IPS-18c (cell line): ENCODE measurements around the gene OR2C3.
"Not testable (repeated sequence)": the region's sequence is repeated elsewhere in the genome, so short reads cannot be mapped to it uniquely, and the experiment has no call there.

Experiments used
- H3K4me3 ChIP-seq: 2 replicates; pipeline ENCODE4 v1.7.0; 2013; ENCODE audit warnings: low read depth, mild to moderate bottlenecking, low read length, moderate library complexity; ENCODE audit not compliant: insufficient read depth
- H3K9me3 ChIP-seq: one replicate; pipeline ENCODE4 v1.6.1; 2013; ENCODE audit warnings: mild to moderate bottlenecking, low read length, moderate library complexity; ENCODE audit not compliant: control insufficient read depth, insufficient read depth

Gene OR2C3

DNA sequence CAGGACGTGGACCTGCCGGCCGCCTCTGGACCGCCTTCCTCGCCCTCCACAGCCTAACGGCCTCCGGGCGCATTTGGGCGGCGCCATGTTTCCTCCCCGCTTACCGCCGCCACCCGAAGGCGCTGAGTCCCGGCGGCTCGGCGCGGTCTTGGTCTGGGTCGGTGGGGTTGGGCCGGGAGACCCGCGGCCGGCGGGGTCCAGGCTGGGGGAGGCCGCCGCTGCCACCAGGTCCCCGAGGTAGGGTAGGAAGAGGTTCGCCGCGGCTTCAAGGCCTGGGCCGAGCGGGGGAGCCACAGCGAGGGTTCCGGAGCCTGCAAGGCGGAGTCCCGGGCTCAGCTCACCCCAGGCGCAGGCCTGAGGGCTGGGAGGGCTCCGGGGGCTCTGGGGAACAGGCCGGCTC is 5.5 kb downstream of the OR2C3 start:
- no peaks in the 10 kb centered on the region for H3K9me3 ChIP-seq

DNA sequence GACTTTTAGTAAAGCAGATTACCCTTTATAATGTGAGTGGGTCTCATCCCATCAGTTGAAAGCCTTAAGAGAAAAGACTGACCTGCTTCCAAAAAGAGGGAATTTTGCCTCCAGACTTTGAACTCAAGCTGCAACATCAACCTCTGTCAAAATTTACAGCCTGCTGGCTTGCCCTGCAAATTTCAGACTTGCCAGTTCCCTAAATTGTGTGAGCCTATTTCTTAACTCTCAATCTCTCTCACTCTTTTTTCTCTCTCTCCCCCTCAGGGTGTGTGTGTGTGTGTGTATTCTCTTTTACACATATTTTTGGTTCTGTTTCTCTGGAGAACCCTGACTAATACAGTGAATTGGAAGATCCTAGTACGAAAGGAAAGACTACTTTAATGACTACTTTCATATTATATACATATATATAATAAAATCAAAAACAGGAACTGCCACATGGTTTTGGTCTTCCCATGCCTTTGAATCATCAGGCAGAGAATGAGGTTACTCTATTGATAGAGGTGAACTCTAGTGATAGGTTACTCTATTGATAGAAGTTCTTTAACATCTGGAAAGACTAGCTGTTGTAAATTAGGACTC is 6.4 kb downstream of the OR2C3 start:
- Histone ChIP-seq H3K4me3 (no peak overlapping the region), H3K9me3 (no peaks in the 10 kb centered on the region)

More for the DNA sequence above, 5.5 kb downstream of the OR2C3 start:
- H3K4me3 ChIP-seq, result no peak overlapping the region

DNA sequence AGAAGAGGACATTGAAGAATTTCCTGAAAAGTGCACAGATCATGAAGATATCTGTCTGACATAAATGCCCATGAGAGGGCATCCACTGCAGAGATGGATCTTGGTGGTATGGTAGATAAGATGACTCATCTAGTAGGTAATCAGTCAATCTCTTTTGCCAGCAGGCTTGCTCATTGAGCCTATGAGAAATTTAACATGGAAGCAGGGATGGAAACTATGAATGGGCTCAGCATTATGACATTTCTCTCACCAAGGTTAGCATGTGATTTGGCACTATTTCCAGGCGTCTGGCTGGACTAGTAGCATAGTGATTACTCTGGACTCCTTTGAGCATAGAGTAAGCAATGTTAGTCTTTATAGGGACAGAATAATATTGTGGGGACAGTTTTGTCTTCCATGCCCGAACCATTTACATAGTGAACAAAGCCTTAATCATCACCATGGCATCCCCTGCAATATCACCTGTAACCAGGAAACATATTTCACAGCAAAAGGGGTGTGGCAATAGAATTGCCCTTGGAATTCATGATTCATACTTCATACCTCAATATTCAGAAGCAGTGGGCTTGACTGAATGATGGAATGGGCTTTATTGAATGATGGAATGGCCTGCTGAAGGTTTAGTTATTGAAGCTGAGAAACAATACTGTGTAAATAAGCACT is 7.3 kb downstream of the OR2C3 start:
- H3K9me3 ChIP-seq, result no peaks in the 10 kb centered on the region
- H3K4me3 ChIP-seq, result no peak overlapping the region

DNA sequence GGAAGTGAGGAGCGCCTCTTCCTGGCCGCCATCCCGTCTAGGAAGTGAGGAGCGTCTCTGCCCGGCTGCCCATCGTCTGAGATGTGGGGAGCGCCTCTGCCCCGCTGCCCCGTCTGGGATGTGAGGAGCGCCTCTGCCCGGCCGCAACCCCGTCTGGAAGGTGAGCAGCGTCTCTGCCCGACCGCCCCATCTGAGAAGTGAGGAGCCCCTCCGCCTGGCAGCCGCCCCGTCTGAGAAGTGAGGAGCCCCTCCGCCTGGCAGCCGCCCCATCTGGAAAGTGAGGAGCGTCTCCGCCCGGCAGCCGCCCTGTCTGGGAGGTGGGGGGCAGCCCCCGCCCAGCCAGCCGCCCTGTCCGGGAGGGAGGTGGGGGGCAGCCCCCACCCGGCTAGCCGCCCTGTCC is 14.4 kb downstream of the OR2C3 start:
- H3K4me3 ChIP-seq, H3K9me3 ChIP-seq: not testable (repeated sequence)

DNA sequence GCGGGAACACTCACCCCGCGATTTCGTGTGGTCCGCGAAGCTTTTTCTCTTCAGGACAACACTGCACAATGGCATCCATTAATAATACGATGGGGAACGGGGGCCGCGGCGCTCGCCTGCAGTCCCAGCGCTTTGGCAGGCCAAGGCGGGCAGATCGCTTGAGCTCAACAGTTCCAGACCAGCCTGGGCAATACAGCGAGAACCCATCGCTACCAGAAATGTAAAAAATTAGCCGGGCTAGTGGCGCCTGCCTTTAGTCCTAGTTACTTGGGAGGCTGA is 17.7 kb downstream of the OR2C3 start:
- H3K9me3 ChIP-seq, result no peaks in the 10 kb centered on the region

DNA sequence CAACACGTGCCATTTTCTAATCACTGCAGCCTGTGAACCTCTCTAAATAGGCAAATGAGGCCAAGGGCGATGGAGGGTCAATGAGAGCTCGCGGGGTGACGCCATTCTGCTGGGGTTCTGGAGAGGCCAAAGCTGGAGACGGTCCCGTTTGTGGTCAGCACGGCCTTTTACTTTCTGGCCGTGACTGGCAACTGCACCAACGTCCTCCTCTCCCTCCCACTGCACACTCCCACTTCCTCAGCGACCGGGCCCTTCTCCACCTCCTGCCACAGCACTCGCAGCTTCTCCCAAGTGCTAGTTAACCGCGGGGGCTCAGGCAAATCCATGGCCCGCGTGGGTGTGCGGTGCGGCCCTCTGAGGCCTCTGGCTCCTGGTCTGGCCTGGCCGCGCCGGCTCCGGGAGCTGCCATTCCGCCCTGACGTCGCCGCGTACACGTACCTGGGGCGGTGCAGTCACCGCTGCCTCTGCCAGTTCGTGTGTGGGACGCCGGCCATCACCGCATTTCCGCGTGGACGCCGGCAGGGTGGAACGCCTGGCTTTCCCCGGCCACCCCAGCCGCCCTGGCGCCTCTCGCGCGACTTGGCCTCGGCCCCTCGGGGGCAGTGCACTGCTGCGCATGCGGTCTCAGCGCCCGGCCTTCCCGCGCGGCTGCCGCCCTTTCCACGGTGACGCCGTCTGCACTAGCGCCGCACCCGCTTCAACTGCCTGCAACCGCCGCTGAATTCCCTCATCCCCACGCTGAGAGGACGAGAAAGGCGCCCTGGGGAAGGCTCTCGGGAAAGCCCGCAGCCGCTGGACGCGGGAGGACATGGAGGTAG is 18.2 kb downstream of the OR2C3 start:
- H3K9me3 ChIP-seq, result no peaks in the 10 kb centered on the region
- no peak overlapping the region for H3K4me3 ChIP-seq

More for the DNA sequence above, 17.7 kb downstream of the OR2C3 start:
- no peak overlapping the region for H3K4me3 ChIP-seq

DNA sequence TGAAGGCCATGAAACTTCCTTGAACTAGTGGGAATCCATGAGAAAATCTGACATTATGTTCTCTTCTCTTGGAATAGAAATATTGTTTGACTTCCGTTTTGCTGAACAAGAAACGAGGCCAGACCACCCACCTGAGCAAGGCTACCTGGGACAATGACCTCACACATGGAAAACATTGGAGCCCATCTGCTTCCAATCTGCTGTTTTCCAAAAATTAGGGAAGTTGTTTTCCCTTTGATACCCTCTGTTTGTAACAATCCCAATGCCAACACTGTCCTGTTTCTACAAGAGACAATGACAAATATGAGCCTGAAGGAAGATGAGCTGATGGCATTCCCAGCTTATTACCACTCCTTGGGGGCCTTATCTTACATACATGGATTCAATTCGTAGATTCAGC is 29.4 kb downstream of the OR2C3 start:
- H3K9me3 ChIP-seq, result peaks cover 3% of the 10 kb centered on the region
- H3K4me3 ChIP-seq, result no peak overlapping the region

DNA sequence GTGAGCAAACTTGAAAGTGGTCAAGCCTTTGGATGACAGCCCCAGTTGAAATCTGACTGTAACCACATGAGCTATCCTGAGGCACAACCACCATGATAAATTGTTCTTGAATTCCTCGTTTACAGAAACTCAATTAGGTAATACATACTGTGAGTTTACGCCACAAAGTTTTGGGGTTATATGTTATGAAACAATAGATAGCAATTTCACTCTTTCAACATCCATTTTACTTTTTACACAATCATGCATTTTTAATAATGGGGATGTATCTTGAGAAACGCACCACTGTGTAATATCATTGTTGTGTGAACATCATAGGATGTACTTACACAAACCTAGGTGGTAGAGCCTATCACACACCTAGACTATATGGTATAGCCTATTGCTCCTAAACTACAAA is 35.4 kb downstream of the OR2C3 start:
- H3K4me3 ChIP-seq, result no peak overlapping the region
- peaks cover 3% of the 10 kb centered on the region for H3K9me3 ChIP-seq

DNA sequence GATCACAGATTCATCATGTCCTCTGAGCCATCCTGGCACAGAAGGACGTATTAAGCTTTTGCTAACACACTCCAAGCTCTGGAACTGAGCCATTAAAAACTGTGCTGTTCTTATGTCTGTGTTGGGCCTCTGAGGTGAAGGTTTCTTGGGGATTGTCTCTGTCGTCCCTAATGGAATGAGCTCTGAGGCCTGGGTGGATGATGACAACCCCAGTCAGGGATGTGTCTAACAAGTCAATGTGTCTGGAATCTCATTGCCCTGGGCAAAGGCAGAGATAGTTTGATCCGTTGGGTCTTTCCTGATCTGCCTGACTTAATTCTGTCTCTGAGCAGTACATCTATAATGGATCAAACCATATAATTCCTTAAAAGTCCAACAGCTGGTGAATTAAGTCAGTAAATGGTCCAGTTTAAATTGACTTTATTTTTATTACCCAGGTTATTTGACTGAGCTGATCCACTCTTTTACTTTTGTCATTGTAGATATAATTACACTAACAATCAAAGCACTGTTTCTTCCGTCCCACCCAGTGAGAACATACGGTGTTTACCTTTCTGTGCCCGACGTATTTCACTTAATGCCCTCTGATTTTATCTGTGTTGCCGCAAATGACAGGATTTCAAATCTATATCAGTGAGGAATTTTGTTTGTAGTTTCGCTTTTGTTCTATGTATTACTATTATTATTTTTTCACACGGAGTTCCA is 39.5 kb downstream of the OR2C3 start:
- H3K4me3 ChIP-seq, result no peak overlapping the region
- H3K9me3 ChIP-seq, result no peaks in the 10 kb centered on the region

DNA sequence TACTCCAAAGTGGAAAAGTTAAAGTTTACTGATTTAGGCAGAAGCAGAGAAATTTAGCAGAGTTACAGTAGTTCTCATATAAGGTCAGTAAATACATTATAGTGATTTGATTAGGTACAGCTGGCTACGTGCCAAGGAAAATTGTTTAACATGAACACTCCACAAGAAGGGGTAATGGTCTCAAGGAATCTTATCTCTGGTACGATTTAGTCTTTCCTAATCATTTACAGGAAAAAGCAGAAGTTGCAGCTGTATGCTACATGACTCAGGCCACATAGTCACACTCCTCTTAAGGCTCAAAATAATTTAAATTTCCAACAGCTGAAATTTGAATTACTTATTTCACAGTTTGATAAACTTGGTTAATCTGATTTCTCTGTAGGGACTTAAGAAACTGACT is 41.5 kb downstream of the OR2C3 start:
- Histone ChIP-seq H3K4me3 (no peak overlapping the region), H3K9me3 (no peaks in the 10 kb centered on the region)

DNA sequence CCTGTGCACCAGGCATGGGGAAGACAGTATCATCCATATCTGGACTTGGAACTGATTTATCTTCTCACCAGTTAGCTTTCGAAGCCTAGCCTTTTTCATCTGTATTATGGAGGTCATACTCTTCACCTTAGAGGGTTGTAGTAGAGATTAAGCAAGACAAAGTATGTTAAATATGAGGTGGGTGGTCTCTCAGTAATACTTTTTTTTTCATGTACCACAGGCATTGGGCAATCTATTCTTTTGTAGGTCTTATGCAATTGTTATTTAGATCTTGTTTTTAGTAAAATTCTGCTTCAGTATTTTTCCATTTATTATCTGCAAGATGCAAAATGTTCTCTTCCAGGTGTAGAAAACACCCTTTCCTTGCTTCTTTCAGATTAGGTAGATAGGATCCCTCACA is 43.1 kb downstream of the OR2C3 start:
- H3K4me3 ChIP-seq, result no peak overlapping the region

DNA sequence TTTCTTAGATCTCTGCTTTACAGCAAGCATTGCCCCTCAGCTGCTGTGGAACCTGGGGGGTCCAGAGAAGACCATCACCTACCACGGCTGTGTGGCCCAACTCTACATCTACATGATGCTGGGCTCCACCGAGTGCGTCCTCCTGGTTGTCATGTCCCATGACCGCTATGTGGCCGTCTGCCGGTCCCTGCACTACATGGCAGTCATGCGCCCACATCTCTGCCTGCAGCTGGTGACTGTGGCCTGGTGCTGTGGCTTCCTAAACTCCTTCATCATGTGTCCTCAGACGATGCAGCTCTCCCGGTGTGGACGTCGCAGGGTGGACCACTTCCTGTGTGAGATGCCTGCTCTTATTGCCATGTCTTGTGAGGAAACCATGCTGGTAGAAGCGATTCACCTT is 44.9 kb downstream of the OR2C3 start:
- H3K4me3 ChIP-seq, result no peak overlapping the region
- no peaks in the 10 kb centered on the region for H3K9me3 ChIP-seq

More for the DNA sequence above, 43.1 kb downstream of the OR2C3 start:
- H3K9me3 ChIP-seq, result no peaks in the 10 kb centered on the region

DNA sequence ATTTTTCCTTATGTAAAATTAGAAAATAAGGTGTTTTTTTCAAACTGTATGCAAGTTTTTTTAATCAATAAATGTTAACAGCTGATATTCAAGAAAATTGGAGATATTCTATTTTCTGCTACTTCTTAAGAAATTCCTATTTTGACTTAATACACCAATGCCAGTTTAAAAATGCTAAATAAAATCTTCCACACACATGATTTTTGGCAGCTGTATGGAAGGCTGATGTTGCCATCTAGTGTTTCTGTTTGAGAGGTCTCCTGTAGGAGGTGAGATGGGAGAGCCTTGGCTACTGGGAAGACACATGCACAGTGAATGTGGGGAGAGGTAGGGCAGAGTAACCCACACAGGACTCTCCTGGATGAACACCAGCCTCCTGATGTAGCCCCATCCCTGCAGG is 49.2 kb downstream of the OR2C3 start:
- Histone ChIP-seq H3K4me3 (no peak overlapping the region), H3K9me3 (no peaks in the 10 kb centered on the region)

DNA sequence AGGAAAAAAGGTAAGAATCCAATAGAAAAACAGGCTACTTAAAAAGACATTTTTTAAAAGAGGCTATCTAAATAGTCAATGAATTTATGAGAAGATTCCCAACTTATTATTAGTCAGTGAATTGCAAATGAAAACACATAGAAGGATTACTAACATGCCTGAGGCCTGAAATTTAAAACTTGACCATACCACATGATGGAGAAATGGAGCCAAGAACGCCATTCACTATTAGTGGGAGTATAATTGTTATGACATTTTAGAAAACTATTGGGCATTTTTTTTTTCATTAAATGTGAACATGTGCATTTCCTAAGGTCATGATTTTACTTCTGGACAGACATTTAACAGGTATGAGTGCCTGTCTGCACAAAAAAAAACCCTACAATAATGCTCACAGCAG is 53.5 kb downstream of the OR2C3 start:
- Histone ChIP-seq H3K9me3 (no peaks in the 10 kb centered on the region), H3K4me3 (no peak overlapping the region)

DNA sequence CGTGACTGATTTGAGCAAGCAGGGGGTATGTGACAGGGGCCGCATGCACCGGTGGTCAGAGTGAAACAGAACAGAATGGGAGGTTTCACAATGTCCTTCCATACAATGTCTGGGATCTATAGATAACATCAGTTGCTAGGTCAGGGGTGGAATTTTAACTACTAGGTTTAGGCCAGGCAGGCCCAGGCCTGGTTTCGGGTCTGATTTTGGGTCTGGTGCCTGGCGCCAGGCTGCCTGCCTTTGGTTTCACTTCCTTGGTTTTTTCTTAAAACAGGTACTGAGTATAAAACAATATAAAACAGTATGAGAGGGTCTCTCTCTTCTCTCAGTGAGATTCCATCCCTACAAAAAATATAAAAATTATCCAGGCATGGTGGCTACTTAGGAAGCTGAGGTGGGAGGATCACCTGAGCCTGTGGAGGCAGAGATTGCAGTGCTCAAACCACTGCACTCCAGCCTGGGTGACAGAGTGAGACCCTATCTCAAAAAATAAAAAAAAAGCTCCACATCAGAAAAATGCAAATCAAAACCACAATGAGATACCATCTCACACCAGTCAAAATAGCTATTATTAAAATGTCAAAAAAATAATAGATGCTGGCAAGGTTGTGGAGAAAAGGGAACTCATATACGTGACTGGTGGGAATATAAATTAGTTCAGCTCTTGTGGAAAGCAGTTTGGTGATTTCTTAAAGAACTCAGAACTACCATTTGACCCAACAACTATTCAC is 59.7 kb downstream of the OR2C3 start:
- H3K4me3 ChIP-seq, H3K9me3 ChIP-seq: not testable (repeated sequence)

DNA sequence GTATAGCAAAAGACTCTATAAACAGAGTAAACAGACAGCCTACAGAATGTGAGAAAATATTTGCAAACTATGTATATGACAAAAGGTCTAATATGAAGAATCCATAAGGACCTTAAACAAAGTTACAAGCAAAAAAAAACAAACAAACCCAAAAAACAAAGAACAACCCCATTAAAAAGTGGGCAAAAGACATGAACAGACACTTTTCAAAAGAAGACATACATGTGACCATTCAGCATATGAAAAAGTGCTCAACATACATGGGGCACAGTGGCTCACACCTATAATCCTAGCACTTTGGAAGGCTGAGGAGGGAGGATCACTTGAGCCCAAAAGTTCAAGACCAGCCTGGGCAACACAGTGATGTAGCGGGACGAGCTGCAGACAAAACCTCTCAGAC is 60.4 kb downstream of the OR2C3 start:
- Histone ChIP-seq H3K4me3 (no peak overlapping the region), H3K9me3 (no peaks in the 10 kb centered on the region)
